Stomach (tissue), 9 donors: ENCODE results near the gene KRT1. TPM values are rescaled to one million over a fixed set of nuclear protein-coding genes. Genes with fewer than 3 reads are reported as not detected.
"Not testable (repeated sequence)": the region's sequence is repeated elsewhere in the genome, so short reads cannot be mapped to it uniquely, and the experiment has no call there.

Experiments
- DNase-seq, 2 donors: peaks; one replicate each; pipeline versions ENCODE4 v3.0.0 to v3.0.0-alpha.2; 2013 to 2019
- H3K27ac ChIP-seq, 5 donors: fragments of 200-600 bp in 4 of 5; sonication (generic) in 4 of 5; one replicate each; pipeline ENCODE4 v1.5.1; 2013 to 2019; ENCODE audit warnings: mild to moderate bottlenecking in 1 of 5, moderate library complexity in 1 of 5
- H3K27me3 ChIP-seq, 3 donors: fragments of 200-600 bp; sonication (generic); one replicate each; pipeline ENCODE4 v1.5.1; 2017 to 2019; ENCODE audit warnings: mixed run types in 1 of 3
- H3K36me3 ChIP-seq, 4 donors: fragments of 200-600 bp; sonication (generic); 1 replicate in 3 of 4; 2 replicates in 1 of 4; pipeline ENCODE4 v1.5.1; 2016 to 2019
- H3K4me1 ChIP-seq, 4 donors: fragments of 200-600 bp; sonication (generic); one replicate each; pipeline ENCODE4 v1.5.1; 2016 to 2019
- H3K4me3 ChIP-seq, 4 donors: fragments of 200-600 bp; sonication (generic) in 3 of 4; one replicate each; pipeline ENCODE4 v1.5.1; 2016 to 2019; ENCODE audit warnings: mild to moderate bottlenecking in 1 of 4
- H3K9me3 ChIP-seq, 4 donors: fragments of 200-600 bp; sonication (generic); one replicate each; pipeline ENCODE4 v1.5.1; 2016 to 2019
- CTCF ChIP-seq, 7 experiments: fragments of 450-650 bp in 4 of 7; fragments of 200-600 bp in 3 of 7; sonication (generic) in 3 of 7; IDR thresholded peaks; one replicate each; pipeline ENCODE4 v1.5.1; 2016 to 2019; ENCODE audit warnings: antibody characterized with exemption in 7 of 7, control low read depth in 2 of 7, mild to moderate bottlenecking in 1 of 7
- EP300 ChIP-seq: sonication (generic); formaldehyde crosslinking; IDR thresholded peaks from one replicate; pipeline ENCODE4 v1.6.1; 2017; ENCODE audit warnings: antibody characterized with exemption
- POLR2A ChIP-seq, 4 donors: fragments of 450-650 bp; IDR thresholded peaks; one replicate each; pipeline ENCODE4 v1.6.1; 2016; ENCODE audit warnings: antibody characterized with exemption in 4 of 4, control low read depth in 2 of 4, mild to moderate bottlenecking in 1 of 4, moderate library complexity in 1 of 4
- POLR2AphosphoS5 ChIP-seq, 3 donors: sonication (generic); formaldehyde crosslinking; IDR thresholded peaks; one replicate each; pipeline ENCODE4 v1.6.1; 2016; ENCODE audit warnings: antibody characterized with exemption in 3 of 3
- WGBS, 5 donors: extraction: QIAGEN DNeasy Blood & Tissue Kit in 3 of 5; methylation state at CpG; one replicate each; pipeline versions ENCODE4 v1.1.5 to v1.1.7; 2013 to 2018; 5-methylcytosine and 5-hydroxymethylcytosine counted together
- intact Hi-C: fragments of 100-400 bp; cut with DNase I; formaldehyde crosslinking; loops from one replicate; pipeline ENCODE4 v1.15.1; 2023; ENCODE audit warnings: low total_unique reads
- polyA plus RNA-seq, 3 donors: library from polyadenylated mRNA; stranded (reverse); fragments of 200-250 nt; gene quantifications; one replicate each; pipeline ENCODE4 v1.2.3, GENCODE V29; 2013
- total RNA-seq, 5 donors: library from RNA; depleted of rRNA; stranded (reverse); fragments of >200 nt; gene quantifications; one replicate each; pipeline versions ENCODE4 v1.1.0 to v1.2.3, GENCODE V29; 2014 to 2016
- donor health status: healthy with polysubstance abuse.
- donor health status: Bipolar disorder and iron deficiency.
- donor health status: healthy.

Gene KRT1
- total and polyA plus RNA-seq, 8 donors = 0.37 to 27.8 (median 7.6) TPM; not detected in 5

GRCh38 chr12:52670961-52671360, 9.2 kb downstream of the KRT1 start:
- intact Hi-C loops = no loop called here
- DNase-seq = no peak
- Histone ChIP-seq H3K9me3 (no peaks in the 10 kb centered on the region), H3K36me3 (no peaks in the 10 kb centered on the region), H3K4me1 (no peaks in the 10 kb centered on the region), H3K4me3 (no peak overlapping the region), H3K27me3 (peaks cover 0 to 31% (median 5%) of the 10 kb centered on the region in 3 donors), H3K27ac (no peak overlapping the region)
- WGBS, 5 donors = 89 to 94% (median 90%) methylated on average over 3 of the region's 3 CpGs
- no peak for TF ChIP-seq POLR2AphosphoS5 (IDR thresholded peaks at IDR 0.05)

GRCh38 chr12:52670506-52670905, 9.7 kb downstream of the KRT1 start:
- Histone ChIP-seq H3K27me3 (peaks cover 0 to 34% (median 5%) of the 10 kb centered on the region in 3 donors), H3K36me3 (no peaks in the 10 kb centered on the region)
- intact Hi-C loops = no loop called here

GRCh38 chr12:52669941-52670340, 10.3 kb downstream of the KRT1 start:
- intact Hi-C loops, H3K4me3 ChIP-seq, H3K4me1 ChIP-seq, H3K27ac ChIP-seq, H3K36me3 ChIP-seq, DNase-seq, H3K9me3 ChIP-seq: not testable (repeated sequence)
- 83 to 92% (median 85%) methylated on average over 3 of the region's 3 CpGs for WGBS, 5 donors
- H3K27me3 ChIP-seq = peaks cover 0 to 34% (median 5%) of the 10 kb centered on the region in 3 donors

More at GRCh38 chr12:52670506-52670905, 9.7 kb downstream of the KRT1 start:
- no peak for TF ChIP-seq EP300
- TF ChIP-seq CTCF (IDR thresholded peaks at IDR 0.05) = no peak
- no peak for TF ChIP-seq POLR2AphosphoS5 (IDR thresholded peaks at IDR 0.05)
- no peak for TF ChIP-seq POLR2A (IDR thresholded peaks at IDR 0.05)
- no peaks in the 10 kb centered on the region for H3K9me3 ChIP-seq
- no peak overlapping the region for H3K4me3 ChIP-seq
- no peak overlapping the region for H3K27ac ChIP-seq
- 79 to 86% (median 81%) methylated on average over 4 of the region's 4 CpGs for WGBS, 5 donors
- DNase-seq = no peak
- H3K4me1 ChIP-seq = no peaks in the 10 kb centered on the region

- H3K27me3 ChIP-seq = peaks cover 0 to 37% (median 5%) of the 10 kb centered on the region in 3 donors
- H3K27ac ChIP-seq = no peak overlapping the region
- TF ChIP-seq POLR2A (IDR thresholded peaks at IDR 0.05) (no peak), EP300 (no peak), POLR2AphosphoS5 (IDR thresholded peaks at IDR 0.05) (no peak), CTCF (IDR thresholded peaks at IDR 0.05) (no peak)
- DNase-seq = no peak
- intact Hi-C loops = no loop called here
- H3K4me3 ChIP-seq = no peak overlapping the region
- no peaks in the 10 kb centered on the region for H3K36me3 ChIP-seq
- no peaks in the 10 kb centered on the region for H3K9me3 ChIP-seq
- no peaks in the 10 kb centered on the region for H3K4me1 ChIP-seq
Measured at GRCh38 chr12:52669426-52669825, 10.8 kb downstream of the KRT1 start.

GRCh38 chr12:52667931-52668330, 12.3 kb downstream of the KRT1 start:
- WGBS, 5 donors = 74 to 81% (median 79%) methylated on average over 7 of the region's 7 CpGs
- no peaks in the 10 kb centered on the region for H3K9me3 ChIP-seq
- H3K4me3 ChIP-seq = no peak overlapping the region
- no peak for DNase-seq
- TF ChIP-seq POLR2A (IDR thresholded peaks at IDR 0.05) (no peak), POLR2AphosphoS5 (IDR thresholded peaks at IDR 0.05) (no peak), EP300 (no peak), CTCF (IDR thresholded peaks at IDR 0.05) (no peak)
- no peak overlapping the region for H3K27ac ChIP-seq
- no peaks in the 10 kb centered on the region for H3K4me1 ChIP-seq
- H3K36me3 ChIP-seq = no peaks in the 10 kb centered on the region
- intact Hi-C loops = no loop called here
- H3K27me3 ChIP-seq = peaks cover 0 to 39% (median 7%) of the 10 kb centered on the region in 3 donors
